Neuronal stem cell (in vitro differentiated cells): ENCODE data around the gene CELA1.

Experiments used
- DNase-seq: peaks from one replicate; pipeline ENCODE4 v3.0.0-alpha.2; 2013; ENCODE audit warnings: low spot score
- H2AFZ ChIP-seq: one replicate; pipeline ENCODE4 v1.6.1; 2013; ENCODE audit warnings: mild to moderate bottlenecking, low read length, inconsistent platforms
- H2AK5ac ChIP-seq: 2 replicates; pipeline ENCODE4 v1.6.1; 2013; ENCODE audit warnings: low read depth, mild to moderate bottlenecking, inconsistent platforms, low read length, moderate library complexity, mixed read lengths
- H2BK120ac ChIP-seq: 2 replicates; pipeline ENCODE4 v1.6.1; 2013; ENCODE audit warnings: low read depth, mild to moderate bottlenecking, inconsistent platforms, low read length, moderate library complexity, mixed read lengths
- H2BK12ac ChIP-seq: one replicate; pipeline ENCODE4 v1.6.1; 2013; ENCODE audit warnings: low read length, inconsistent platforms
- H2BK15ac ChIP-seq: 2 replicates; pipeline ENCODE4 v1.6.1; 2013; ENCODE audit warnings: mild to moderate bottlenecking, low read length, inconsistent platforms, mixed read lengths
- H2BK5ac ChIP-seq: one replicate; pipeline ENCODE4 v1.6.1; 2013; ENCODE audit warnings: inconsistent platforms, mild to moderate bottlenecking, low read length, moderate library complexity
- H3K14ac ChIP-seq: one replicate; pipeline ENCODE4 v1.6.1; 2013; ENCODE audit warnings: low read length, inconsistent platforms
- H3K18ac ChIP-seq: 2 replicates; pipeline ENCODE4 v1.6.1; 2013; ENCODE audit warnings: low read length, inconsistent platforms
- H3K23ac ChIP-seq: 2 replicates; pipeline ENCODE4 v1.6.1; 2013; ENCODE audit warnings: low read depth, mild to moderate bottlenecking, mixed read lengths, low read length, inconsistent platforms; ENCODE audit not compliant: poor library complexity
- H3K27ac ChIP-seq: replicated peaks from 3 replicates; pipeline ENCODE4 v1.5.1; 2013; ENCODE audit warnings: low read length, inconsistent platforms
- H3K27me3 ChIP-seq, 3 experiments: 2 replicates each; pipeline ENCODE4 v1.6.1; 2013; ENCODE audit warnings: low read length in 3 of 3, mild to moderate bottlenecking in 2 of 3, inconsistent platforms in 1 of 3, low read depth in 1 of 3, mixed read lengths in 1 of 3, moderate library complexity in 1 of 3; ENCODE audit not compliant: control insufficient read depth in 3 of 3, insufficient read depth in 3 of 3
- H3K36me3 ChIP-seq, 2 donors: replicated peaks in 1 of 2; 2 replicates each; pipeline ENCODE4 v1.6.1; 2013; ENCODE audit warnings: low read length in 2 of 2; ENCODE audit not compliant: control insufficient read depth in 2 of 2, insufficient read depth in 2 of 2
- H3K4ac ChIP-seq: 2 replicates; pipeline ENCODE4 v1.6.1; 2013; ENCODE audit warnings: inconsistent platforms, mild to moderate bottlenecking, low read length, moderate library complexity
- H3K4me1 ChIP-seq, 2 donors: 1 replicate in 1 of 2; 2 replicates in 1 of 2; pipeline ENCODE4 v1.6.1; 2013; ENCODE audit warnings: low read length in 2 of 2, low read depth in 1 of 2; ENCODE audit not compliant: control insufficient read depth in 2 of 2, insufficient read depth in 1 of 2
- H3K4me2 ChIP-seq: one replicate; pipeline ENCODE4 v1.6.1; 2013; ENCODE audit warnings: mild to moderate bottlenecking, low read length, inconsistent platforms; ENCODE audit not compliant: insufficient read depth, poor library complexity, severe bottlenecking
- H3K4me3 ChIP-seq, 2 donors: 2 replicates each; pipeline ENCODE4 v1.5.1; 2013; ENCODE audit warnings: low read length in 2 of 2, mild to moderate bottlenecking in 2 of 2, inconsistent platforms in 1 of 2, moderate library complexity in 1 of 2
- H3K79me1 ChIP-seq: one replicate; pipeline ENCODE4 v1.6.1; 2013; ENCODE audit warnings: low read depth, mild to moderate bottlenecking, inconsistent platforms, low read length, moderate library complexity
- H3K9ac ChIP-seq: one replicate; pipeline ENCODE4 v1.6.1; 2013; ENCODE audit warnings: mild to moderate bottlenecking, low read depth, low read length, inconsistent platforms; ENCODE audit not compliant: poor library complexity
- H3K9me3 ChIP-seq, 2 donors: replicated peaks in 1 of 2; 2 replicates each; pipeline versions ENCODE3 to v1.6.1; 2013; ENCODE audit warnings: low read length in 2 of 2, mild to moderate bottlenecking in 2 of 2, inconsistent platforms in 1 of 2, low read depth in 1 of 2, mixed read lengths in 1 of 2, moderate library complexity in 1 of 2; ENCODE audit not compliant: control insufficient read depth in 2 of 2, insufficient read depth in 1 of 2
- H4K8ac ChIP-seq: one replicate; pipeline ENCODE4 v1.6.1; 2013; ENCODE audit warnings: low read depth, mild to moderate bottlenecking, inconsistent platforms, low read length, moderate library complexity
- H4K91ac ChIP-seq: one replicate; pipeline ENCODE4 v1.6.1; 2013; ENCODE audit warnings: low read length, low read depth, mild to moderate bottlenecking, inconsistent platforms; ENCODE audit not compliant: poor library complexity
- WGBS, 2 donors: extraction: QIAGEN DNeasy Blood & Tissue Kit; methylation state at CpG; one replicate each; pipeline ENCODE4 v1.1.7; 2013; ENCODE audit warnings: missing lambda C conversion rate in 2 of 2, mixed read lengths in 1 of 2; ENCODE audit not compliant: insufficient read length in 2 of 2, insufficient replicate concordance in 1 of 2; ENCODE audit errors: extremely low coverage in 2 of 2; 5-methylcytosine and 5-hydroxymethylcytosine counted together

Gene CELA1

DNA sequence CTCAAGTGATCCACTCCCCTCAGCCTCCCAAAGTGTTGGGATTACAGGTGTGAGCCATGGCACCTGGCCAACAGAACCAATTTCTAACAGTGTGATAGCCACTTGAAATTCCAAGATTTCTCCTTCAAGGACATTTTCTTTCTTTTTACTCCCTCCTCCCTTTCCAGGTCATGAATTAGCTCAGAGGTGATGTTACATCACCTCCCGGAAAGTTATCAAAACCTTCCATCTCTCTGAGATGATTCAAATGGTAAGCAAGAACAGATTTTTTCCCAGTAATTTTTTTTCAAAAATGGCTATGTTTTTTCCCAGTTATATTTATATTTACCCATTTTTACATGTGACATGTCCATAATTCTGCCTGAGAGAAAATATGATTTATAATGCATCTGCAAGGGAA, 60.6 kb downstream of the CELA1 start:
- Histone ChIP-seq H3K4me3 (no peak overlapping the region), H3K18ac (no peak overlapping the region), H3K23ac (no peak overlapping the region), H2BK5ac (no peak overlapping the region), H2AK5ac (no peak overlapping the region), H3K27me3 (peaks cover 0 to 3% (median 0%) of the 10 kb centered on the region in 3 experiments), H4K91ac (no peak overlapping the region), H2BK12ac (no peak overlapping the region), H3K4me2 (no peak overlapping the region), H3K4me1 (no peaks in the 10 kb centered on the region), H3K36me3 (no peaks in the 10 kb centered on the region), H4K8ac (no peak overlapping the region), H2BK120ac (no peak overlapping the region), H3K79me1 (no peaks in the 10 kb centered on the region), H3K14ac (no peak overlapping the region), H3K9me3 (no peaks in the 10 kb centered on the region), H2AFZ (no peak overlapping the region), H3K27ac (no peak overlapping the region), H2BK15ac (no peak overlapping the region), H3K4ac (no peak overlapping the region), H3K9ac (no peak overlapping the region)
- no CpG with 5 or more reads among the region's 1 CpG for WGBS, 2 donors
- DNase-seq = no peak

GRCh38 chr12:51281202-51281924, 65.1 kb downstream of the CELA1 start:
- DNase-seq = no peak

More at GRCh38 chr12:51281202-51281924, 65.1 kb downstream of the CELA1 start:
- H3K36me3 ChIP-seq = no peaks in the 10 kb centered on the region
- no peaks in the 10 kb centered on the region for H3K4me1 ChIP-seq
- no peak overlapping the region for H2BK120ac ChIP-seq
- H2AFZ ChIP-seq = no peak overlapping the region
- no peak overlapping the region for H4K8ac ChIP-seq
- no peak overlapping the region for H3K23ac ChIP-seq
- no peak overlapping the region for H2BK12ac ChIP-seq
- no peaks in the 10 kb centered on the region for H3K79me1 ChIP-seq
- H2BK15ac ChIP-seq = no peak overlapping the region
- H3K9me3 ChIP-seq = no peaks in the 10 kb centered on the region
- no peak overlapping the region for H2BK5ac ChIP-seq
- H3K18ac ChIP-seq = no peak overlapping the region
- H4K91ac ChIP-seq = no peak overlapping the region
- peaks cover 0 to 10% (median 0%) of the 10 kb centered on the region in 3 experiments for H3K27me3 ChIP-seq
- H3K27ac ChIP-seq = no peak overlapping the region
- H3K9ac ChIP-seq = no peak overlapping the region
- H3K4me3 ChIP-seq = no peak overlapping the region
- WGBS, 2 donors = no CpG with 5 or more reads among the region's 4 CpGs
- H3K4ac ChIP-seq = no peak overlapping the region
- no peak overlapping the region for H3K14ac ChIP-seq
- no peak overlapping the region for H3K4me2 ChIP-seq
- no peak overlapping the region for H2AK5ac ChIP-seq
